Chondrocyte (in vitro differentiated cells): ENCODE measurements around the gene RNF41. TPM values are rescaled to one million over a fixed set of nuclear protein-coding genes. Genes with fewer than 3 reads are reported as not detected.

Experiments
- DNase-seq: peaks from one replicate; pipeline ENCODE4 v3.0.0; 2021; ENCODE audit warnings: mixed read lengths, low spot score
- H3K27ac Mint-ChIP-seq: one replicate; pipeline ENCODE4 v1.8.0; 2021; ENCODE audit warnings: mild to moderate bottlenecking, moderate library complexity, mixed read lengths; ENCODE audit not compliant: unreplicated experiment
- H3K27me3 Mint-ChIP-seq: 2 replicates; pipeline ENCODE4 v1.8.0; 2021; ENCODE audit warnings: low read depth, mixed read lengths
- H3K36me3 Mint-ChIP-seq: 2 replicates; pipeline ENCODE4 v1.8.0; 2021; ENCODE audit warnings: low read depth, mixed read lengths
- H3K4me1 Mint-ChIP-seq: 2 replicates; pipeline ENCODE4 v1.8.0; 2021; ENCODE audit warnings: low read depth, mild to moderate bottlenecking, mixed read lengths
- H3K4me3 Mint-ChIP-seq: one replicate; pipeline ENCODE4 v1.8.0; 2021; ENCODE audit warnings: mild to moderate bottlenecking, moderate library complexity, mixed read lengths; ENCODE audit not compliant: unreplicated experiment
- H3K9me3 Mint-ChIP-seq: 2 replicates; pipeline ENCODE4 v1.8.0; 2021; ENCODE audit warnings: low read depth, mixed read lengths
- total RNA-seq: library from RNA; stranded (reverse); gene quantifications from 3 replicates; pipeline ENCODE4 v1.2.1, GENCODE V29; 2021
- TF ChIP-seq, protein P1 (sequence below): fragments of 200-600 bp; sonication (generic); IDR thresholded peaks from 2 replicates; pipeline ENCODE4 v1.5.0; 2021; ENCODE audit warnings: antibody characterized with exemption, mild to moderate bottlenecking, moderate library complexity

RNF41 gene
- total RNA-seq, 1 donor from 2014 or later = 103 TPM

DNA sequence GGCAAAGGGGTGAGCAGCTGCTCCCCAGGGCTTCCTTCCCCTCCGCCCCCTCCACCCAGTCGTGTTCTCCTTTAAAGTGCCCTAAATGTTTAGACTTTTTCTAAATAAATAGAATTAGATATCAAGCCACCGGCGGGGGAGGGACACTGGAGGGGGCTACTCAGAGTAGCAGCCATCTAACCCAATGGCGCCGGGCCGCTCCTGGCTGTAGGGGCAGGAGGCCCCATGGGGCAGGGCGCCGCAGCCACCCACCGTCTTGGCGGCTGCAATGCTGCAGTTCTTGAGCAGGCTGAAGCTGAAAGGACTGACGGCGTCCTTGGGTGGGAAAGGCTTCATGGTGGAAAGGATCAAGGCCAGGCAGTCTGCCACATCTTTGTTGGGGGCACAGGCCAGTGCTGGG is 21.3 kb upstream of the RNF41 start:
- Mint-ChIP-seq H3K9me3 (no peaks in the 10 kb centered on the region), H3K27ac (no peak overlapping the region), H3K36me3 (peaks cover 43% of the 10 kb centered on the region), H3K27me3 (no peaks in the 10 kb centered on the region), H3K4me1 (peaks cover 2% of the 10 kb centered on the region), H3K4me3 (no peak overlapping the region)
- TF ChIP-seq, protein P1, sequence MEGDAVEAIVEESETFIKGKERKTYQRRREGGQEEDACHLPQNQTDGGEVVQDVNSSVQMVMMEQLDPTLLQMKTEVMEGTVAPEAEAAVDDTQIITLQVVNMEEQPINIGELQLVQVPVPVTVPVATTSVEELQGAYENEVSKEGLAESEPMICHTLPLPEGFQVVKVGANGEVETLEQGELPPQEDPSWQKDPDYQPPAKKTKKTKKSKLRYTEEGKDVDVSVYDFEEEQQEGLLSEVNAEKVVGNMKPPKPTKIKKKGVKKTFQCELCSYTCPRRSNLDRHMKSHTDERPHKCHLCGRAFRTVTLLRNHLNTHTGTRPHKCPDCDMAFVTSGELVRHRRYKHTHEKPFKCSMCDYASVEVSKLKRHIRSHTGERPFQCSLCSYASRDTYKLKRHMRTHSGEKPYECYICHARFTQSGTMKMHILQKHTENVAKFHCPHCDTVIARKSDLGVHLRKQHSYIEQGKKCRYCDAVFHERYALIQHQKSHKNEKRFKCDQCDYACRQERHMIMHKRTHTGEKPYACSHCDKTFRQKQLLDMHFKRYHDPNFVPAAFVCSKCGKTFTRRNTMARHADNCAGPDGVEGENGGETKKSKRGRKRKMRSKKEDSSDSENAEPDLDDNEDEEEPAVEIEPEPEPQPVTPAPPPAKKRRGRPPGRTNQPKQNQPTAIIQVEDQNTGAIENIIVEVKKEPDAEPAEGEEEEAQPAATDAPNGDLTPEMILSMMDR = no peak
- DNase-seq = no peak

DNA sequence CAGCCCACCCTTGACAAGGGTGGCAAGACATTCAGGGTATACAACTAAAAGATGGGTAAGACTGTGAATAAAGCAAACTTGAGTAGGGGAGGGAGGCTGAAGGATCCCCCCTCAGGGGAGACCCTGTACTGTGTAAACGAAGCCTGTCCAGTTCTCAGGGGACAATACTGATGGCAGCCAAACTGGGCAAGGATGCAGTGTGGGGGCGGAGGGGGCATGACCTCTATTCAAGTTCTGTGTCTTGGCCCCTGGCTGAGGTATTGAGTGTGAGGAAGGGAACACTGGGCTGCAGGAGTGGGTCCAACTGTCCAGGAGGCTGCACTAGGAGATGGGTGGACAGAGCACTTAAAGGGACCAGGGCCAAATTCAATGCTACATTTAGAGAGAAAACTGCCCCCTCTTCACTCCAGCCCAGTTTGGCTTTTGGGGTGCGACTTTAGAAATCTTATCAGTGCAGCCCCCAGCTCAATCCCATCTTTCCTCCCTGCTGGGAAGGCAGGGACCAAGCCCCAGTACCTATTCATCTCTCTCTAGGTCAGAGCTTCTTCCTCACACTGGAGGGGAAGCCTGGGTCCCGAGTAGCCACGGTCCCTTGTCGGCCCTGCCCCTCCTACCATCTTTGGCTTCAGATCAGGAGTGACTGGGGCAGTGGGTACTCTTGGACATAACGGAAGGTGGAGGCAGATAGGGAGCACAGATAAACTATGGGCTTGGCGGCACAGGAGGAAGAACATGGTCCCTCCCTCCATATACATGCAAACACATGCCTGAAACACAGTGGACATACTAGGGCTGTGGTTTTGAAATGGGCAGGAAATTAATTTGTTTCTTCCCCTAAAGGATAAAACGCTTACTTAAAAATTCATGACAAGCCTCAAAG is 19.9 kb upstream of the RNF41 start:
- Mint-ChIP-seq H3K36me3 (peaks cover 37% of the 10 kb centered on the region), H3K27ac (no peak overlapping the region), H3K4me1 (peaks cover 2% of the 10 kb centered on the region), H3K4me3 (no peak overlapping the region), H3K27me3 (no peaks in the 10 kb centered on the region), H3K9me3 (no peaks in the 10 kb centered on the region)
- TF ChIP-seq, protein P1 = no peak
- no peak for DNase-seq

DNA sequence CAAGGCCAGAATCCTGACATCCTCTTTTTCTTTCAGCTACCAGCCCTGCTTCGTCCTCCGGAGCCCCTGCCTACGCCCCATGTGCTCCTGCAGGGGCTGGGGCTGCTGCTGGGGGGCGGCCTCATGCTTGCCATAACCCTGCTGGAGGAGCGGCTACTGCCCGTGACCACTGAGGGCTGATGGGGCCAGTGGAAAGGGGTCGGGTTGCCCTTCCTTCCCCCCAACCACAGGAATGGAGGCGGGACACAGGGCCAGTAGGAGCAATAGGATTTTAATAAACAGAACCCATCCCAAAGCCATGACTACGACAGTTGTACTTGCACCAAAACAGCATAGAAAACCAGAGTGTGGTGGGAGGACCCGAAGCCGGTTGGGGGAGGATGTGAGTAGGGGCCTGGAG is 15.8 kb upstream of the RNF41 start:
- H3K4me3 Mint-ChIP-seq = no peak overlapping the region
- H3K27ac Mint-ChIP-seq = no peak overlapping the region
- peaks cover 20% of the 10 kb centered on the region for H3K36me3 Mint-ChIP-seq
- no peaks in the 10 kb centered on the region for H3K4me1 Mint-ChIP-seq
- H3K27me3 Mint-ChIP-seq = no peaks in the 10 kb centered on the region
- H3K9me3 Mint-ChIP-seq = no peaks in the 10 kb centered on the region
- TF ChIP-seq, protein P1 = no peak
- DNase-seq = no peak

DNA sequence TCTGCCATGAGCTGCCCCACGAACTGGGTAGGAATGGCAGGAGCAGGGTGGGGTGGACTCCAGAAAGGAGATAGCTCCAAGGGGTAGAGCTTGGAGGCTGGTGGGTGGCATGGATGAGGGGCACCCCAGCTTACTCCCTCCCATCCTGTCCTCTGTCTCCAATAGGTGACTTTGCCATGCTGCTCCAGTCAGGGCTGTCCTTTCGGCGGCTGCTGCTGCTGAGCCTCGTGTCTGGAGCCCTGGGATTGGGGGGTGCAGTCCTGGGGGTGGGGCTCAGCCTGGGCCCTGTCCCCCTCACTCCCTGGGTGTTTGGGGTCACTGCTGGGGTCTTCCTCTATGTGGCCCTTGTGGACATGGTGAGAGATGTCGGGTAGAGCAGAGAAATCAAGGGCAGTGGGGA is 15.3 kb upstream of the RNF41 start:
- no peak for DNase-seq
- Mint-ChIP-seq H3K4me3 (no peak overlapping the region), H3K27ac (no peak overlapping the region), H3K36me3 (peaks cover 14% of the 10 kb centered on the region), H3K27me3 (no peaks in the 10 kb centered on the region), H3K9me3 (no peaks in the 10 kb centered on the region), H3K4me1 (no peaks in the 10 kb centered on the region)
- TF ChIP-seq, protein P1 = no peak

DNA sequence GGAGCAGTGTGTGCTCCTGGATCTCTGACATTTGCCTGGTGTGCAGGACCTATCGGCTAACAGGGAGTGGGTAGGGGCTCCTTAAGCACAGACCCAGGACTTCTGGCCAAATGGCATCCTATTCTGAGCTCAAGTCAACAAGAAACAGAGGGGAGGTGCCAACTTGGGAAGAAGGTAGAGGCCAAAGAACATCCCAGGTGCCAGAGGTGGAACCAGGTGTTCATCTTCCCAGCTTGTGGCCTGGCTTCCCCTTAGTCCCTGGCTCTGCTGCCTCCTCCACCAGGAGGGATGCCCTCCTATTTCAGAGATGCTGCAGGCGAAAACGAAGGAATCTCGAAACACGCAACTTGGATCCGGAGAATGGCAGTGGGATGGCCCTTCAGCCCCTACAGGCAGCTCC is 14.4 kb upstream of the RNF41 start:
- Mint-ChIP-seq H3K27ac (no peak overlapping the region), H3K9me3 (no peaks in the 10 kb centered on the region), H3K27me3 (no peaks in the 10 kb centered on the region), H3K36me3 (peaks cover 7% of the 10 kb centered on the region), H3K4me3 (no peak overlapping the region), H3K4me1 (no peaks in the 10 kb centered on the region)
- no peak for DNase-seq
- TF ChIP-seq, protein P1 = no peak
